Caco-2 (cell line): Measurements from ENCODE around the gene SLC7A6OS. TPM values are rescaled to one million over a fixed set of nuclear protein-coding genes. Genes with fewer than 3 reads are reported as not detected.
A peak's percentile ranks its signal among the peaks of the same experiment; 100 is the strongest.

Source experiments
- BruUV-seq: library from RNA; stranded (reverse); fragments of 400-500 nt; replicated peaks from 2 replicates; lab custom pipeline; 2021; lab: Mats Ljungman, UMichigan
- CTCF ChIA-PET: fragments of 300-600 bp; sonication (Branson Sonifier 250); formaldehyde crosslinking; loops from one replicate; lab custom pipeline; 2022; ENCODE audit warnings: antibody characterized with exemption; lab: Charles Lee
- POLR2A ChIA-PET: fragments of 300-600 bp; sonication (Branson Sonifier 250); formaldehyde crosslinking; loops from one replicate; lab custom pipeline; 2022; ENCODE audit warnings: antibody characterized with exemption; lab: Charles Lee
- DNase-seq, 2 experiments: peaks; one replicate each; pipeline versions ENCODE4 v3.0.0 to v3.0.0-alpha.2; 2020 to 2022
- H3K27me3 ChIP-seq: replicated peaks from 2 replicates; pipeline ENCODE4 v1.6.0; 2011; ENCODE audit warnings: low read length; ENCODE audit not compliant: control insufficient read depth, insufficient read depth
- H3K36me3 ChIP-seq: 2 replicates; pipeline ENCODE4 v1.5.1; 2011; ENCODE audit warnings: low read length; ENCODE audit not compliant: control insufficient read depth, insufficient read depth
- H3K4me1 ChIP-seq: fragments of 250-450 bp; sonication (Bioruptor Pico); 2 replicates; pipeline ENCODE4 v1.5.1; 2020; ENCODE audit warnings: mild to moderate bottlenecking
- H3K4me3 ChIP-seq: 2 replicates; pipeline ENCODE4 v1.5.1; 2011; ENCODE audit warnings: low read depth, mild to moderate bottlenecking, control low read depth, low read length
- H3K9me3 ChIP-seq: fragments of 250-450 bp; sonication (Bioruptor Pico); 2 replicates; pipeline ENCODE4 v1.5.1; 2020; ENCODE audit warnings: mild to moderate bottlenecking, moderate library complexity
- H3K27ac Mint-ChIP-seq: one replicate; pipeline ENCODE4 v1.8.0; 2022; ENCODE audit warnings: mixed read lengths; ENCODE audit not compliant: unreplicated experiment
- H3K27me3 Mint-ChIP-seq: one replicate; pipeline ENCODE4 v1.8.0; 2022; ENCODE audit warnings: mixed read lengths; ENCODE audit not compliant: insufficient read depth, unreplicated experiment
- H3K36me3 Mint-ChIP-seq: one replicate; pipeline ENCODE4 v1.8.0; 2022; ENCODE audit warnings: mild to moderate bottlenecking, mixed read lengths; ENCODE audit not compliant: insufficient read depth, unreplicated experiment
- H3K4me1 Mint-ChIP-seq: one replicate; pipeline ENCODE4 v1.8.0; 2022; ENCODE audit warnings: low read depth, mixed read lengths; ENCODE audit not compliant: unreplicated experiment
- H3K4me3 Mint-ChIP-seq: one replicate; pipeline ENCODE4 v1.8.0; 2022; ENCODE audit warnings: mild to moderate bottlenecking, moderate library complexity, mixed read lengths; ENCODE audit not compliant: unreplicated experiment
- H3K9me3 Mint-ChIP-seq: one replicate; pipeline ENCODE4 v1.8.0; 2022; ENCODE audit warnings: mixed read lengths; ENCODE audit not compliant: unreplicated experiment
- CTCF ChIP-seq, 2 experiments: fragments of 200-600 bp in 1 of 2; IDR thresholded peaks; 1 replicate in 1 of 2; 2 replicates in 1 of 2; pipeline versions ENCODE4 v1.5.1 to v1.8.0; 2011 to 2022; ENCODE audit warnings: antibody characterized with exemption in 1 of 2, control low read depth in 1 of 2, inconsistent platforms in 1 of 2, low read depth in 1 of 2, low read length in 1 of 2, mild to moderate bottlenecking in 1 of 2, moderate library complexity in 1 of 2; ENCODE audit not compliant: insufficient read depth in 1 of 2, severe bottlenecking in 1 of 2, unreplicated experiment in 1 of 2
- intact Hi-C: fragments of 100-400 bp; cut with micrococcal nuclease; formaldehyde crosslinking; loops from one replicate; pipeline ENCODE4 v1.10.0; 2022; ENCODE audit not compliant: unreplicated experiment
- total RNA-seq: library from RNA; stranded (reverse); gene quantifications from 2 replicates; pipeline ENCODE4 v1.2.3, GENCODE V29; 2022

SLC7A6OS gene
- total RNA-seq, 1 experiment from 2014 or later = 34.0 TPM

DNA sequence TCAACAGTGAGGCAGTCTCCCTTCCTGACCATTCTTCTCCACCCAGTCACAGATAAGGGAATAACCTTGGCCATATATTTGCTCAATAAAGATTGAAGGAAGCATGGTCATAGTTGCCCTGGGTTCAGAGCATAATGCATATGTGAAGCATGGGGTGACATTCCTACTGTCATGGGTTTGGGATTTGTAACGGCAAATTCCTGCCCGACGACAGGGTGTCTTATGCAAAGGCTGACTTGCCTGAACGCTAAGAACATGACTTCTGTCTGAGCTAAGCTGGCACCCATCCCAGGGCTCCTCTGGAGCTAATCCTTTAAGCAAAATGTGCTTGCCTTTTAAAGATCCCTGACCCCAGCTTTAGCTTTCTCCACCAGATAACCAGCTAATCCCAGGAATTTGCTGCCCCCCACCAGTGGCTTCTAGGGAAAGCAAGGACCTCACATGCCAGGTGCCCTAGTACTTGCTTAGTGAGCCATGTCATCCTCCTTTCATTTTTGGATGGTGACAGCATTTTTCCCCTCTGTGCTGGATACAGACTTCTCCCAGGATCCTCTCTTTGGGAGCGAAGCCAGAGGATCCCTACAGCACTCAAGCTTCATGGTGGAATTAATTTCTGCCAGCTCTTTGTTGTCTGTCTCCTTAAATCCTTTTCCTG, 11.7 kb downstream of the SLC7A6OS start:
- peak in 1 of 2 experiments; percentile 42 for DNase-seq
- Mint-ChIP-seq H3K36me3 (peaks cover 100% of the 10 kb centered on the region), H3K27ac (peak overlapping the region; percentile 89)

DNA sequence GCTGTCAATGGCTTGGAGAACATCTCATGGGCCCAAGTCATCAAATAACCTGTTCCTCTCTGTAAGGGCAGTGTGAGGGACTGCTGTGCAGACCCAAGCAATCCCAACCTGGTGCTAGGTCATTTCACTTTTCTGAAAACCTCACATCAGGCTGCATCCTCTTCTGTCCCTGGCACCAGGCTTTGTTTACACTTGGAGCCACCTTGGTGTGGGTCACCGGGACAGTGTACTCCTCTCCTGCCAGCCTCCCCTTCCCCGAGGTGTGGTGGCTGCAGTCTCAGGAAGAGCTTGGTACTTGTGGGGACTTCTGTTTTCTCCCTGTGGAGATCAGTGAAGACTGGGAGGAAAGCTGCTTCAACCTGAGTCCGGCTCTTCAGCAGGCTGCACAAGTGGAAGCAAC, 12.4 kb downstream of the SLC7A6OS start:
- Histone ChIP-seq H3K36me3 (peaks cover 15% of the 10 kb centered on the region), H3K4me3 (no peak overlapping the region), H3K9me3 (no peaks in the 10 kb centered on the region), H3K27me3 (no peaks in the 10 kb centered on the region), H3K4me1 (peaks cover 29% of the 10 kb centered on the region)
- Mint-ChIP-seq H3K9me3 (no peaks in the 10 kb centered on the region), H3K36me3 (peaks cover 100% of the 10 kb centered on the region), H3K4me1 (peaks cover 62% of the 10 kb centered on the region), H3K4me3 (no peak overlapping the region), H3K27ac (peak overlapping the region; percentile 89), H3K27me3 (no peaks in the 10 kb centered on the region)
- TF ChIP-seq CTCF (IDR thresholded peaks at IDR 0.05; ENCODE audit: insufficient read depth in 1 of 2, low read depth in 1 of 2, low read length in 1 of 2, severe bottlenecking in 1 of 2, unreplicated experiment in 1 of 2) = no peak
- BruUV-seq = no TSS peak
- ChIA-PET POLR2A (interaction anchor here (1.3 to 4.0 kb wide), 3 partner anchors 13 to 36 kb away, joined by 5 to 20 read pairs (median 11); partner anchors contain the start of genes PRMT7 and SLC7A6OS), CTCF (interaction anchor here (1.6 to 1.7 kb wide), 2 partner anchors 30 to 36 kb away, joined by 5 read pairs; no protein-coding TSS in a partner anchor)
- intact Hi-C loops = loop anchor here (5.0 kb wide), 1 partner anchor 36 kb away; the partner anchor contains the start of gene SLC7A6
- no peak for DNase-seq

More for the DNA sequence above, 11.7 kb downstream of the SLC7A6OS start:
- H3K4me1 Mint-ChIP-seq = peaks cover 55% of the 10 kb centered on the region
- Histone ChIP-seq H3K9me3 (no peaks in the 10 kb centered on the region), H3K4me3 (no peak overlapping the region), H3K27me3 (no peaks in the 10 kb centered on the region), H3K36me3 (peaks cover 13% of the 10 kb centered on the region), H3K4me1 (peaks cover 29% of the 10 kb centered on the region)
- intact Hi-C loops = loop anchor here (1.0 to 5.0 kb wide), 2 partner anchors 29 to 37 kb away; partner anchors contain the start of gene SLC7A6
- no peaks in the 10 kb centered on the region for H3K9me3 Mint-ChIP-seq
- ChIA-PET CTCF (interaction anchor here (1.6 to 1.7 kb wide), 2 partner anchors 29 to 37 kb away, joined by 5 read pairs; no protein-coding TSS in a partner anchor), POLR2A (interaction anchor here (1.3 to 4.0 kb wide), 4 partner anchors 12 to 37 kb away, joined by 5 to 20 read pairs (median 9); partner anchors contain the start of genes PRMT7 and SLC7A6OS)
- BruUV-seq = no TSS peak
- no peak for TF ChIP-seq CTCF (IDR thresholded peaks at IDR 0.05; ENCODE audit: insufficient read depth in 1 of 2, low read depth in 1 of 2, low read length in 1 of 2, severe bottlenecking in 1 of 2, unreplicated experiment in 1 of 2)
- peak overlapping the region; percentile 46 for H3K4me3 Mint-ChIP-seq
- H3K27me3 Mint-ChIP-seq = no peaks in the 10 kb centered on the region

- Mint-ChIP-seq H3K9me3 (no peaks in the 10 kb centered on the region), H3K27me3 (no peaks in the 10 kb centered on the region)
Measured at GRCh38 chr16:68297908-68298307, 12.8 kb downstream of the SLC7A6OS start.

More at GRCh38 chr16:68297908-68298307, 12.8 kb downstream of the SLC7A6OS start:
- intact Hi-C loops = loop anchor here (5.0 kb wide), 1 partner anchor 36 kb away; the partner anchor contains the start of gene SLC7A6
- Mint-ChIP-seq H3K4me3 (no peak overlapping the region), H3K36me3 (peaks cover 99% of the 10 kb centered on the region), H3K27ac (peak overlapping the region; percentile 89), H3K4me1 (peaks cover 63% of the 10 kb centered on the region)
- ChIA-PET POLR2A (interaction anchor here (4.0 kb wide), 1 partner anchor 13 kb away, joined by 20 read pairs; the partner anchor contains the start of genes PRMT7 and SLC7A6OS), CTCF (interaction anchor here (1.7 kb wide), 1 partner anchor 36 kb away, joined by 5 read pairs; no protein-coding TSS in a partner anchor)
- Histone ChIP-seq H3K4me1 (peaks cover 29% of the 10 kb centered on the region), H3K4me3 (no peak overlapping the region), H3K9me3 (no peaks in the 10 kb centered on the region), H3K36me3 (peaks cover 13% of the 10 kb centered on the region), H3K27me3 (no peaks in the 10 kb centered on the region)
- TSS peak; percentile 27 for BruUV-seq
- DNase-seq = no peak
- no peak for TF ChIP-seq CTCF (IDR thresholded peaks at IDR 0.05; ENCODE audit: insufficient read depth in 1 of 2, low read depth in 1 of 2, low read length in 1 of 2, severe bottlenecking in 1 of 2, unreplicated experiment in 1 of 2)
